Breast epithelium (tissue), 3 donors: ENCODE measurements around the gene NRXN3.

Experiments
- CTCF ChIP-seq, 3 donors: fragments of 450-650 bp; IDR thresholded peaks; one replicate each; pipeline ENCODE4 v1.5.1; 2016 to 2017; ENCODE audit warnings: antibody characterized with exemption in 3 of 3, mild to moderate bottlenecking in 3 of 3, moderate library complexity in 3 of 3
- POLR2A ChIP-seq: fragments of 450-650 bp; IDR thresholded peaks from one replicate; pipeline ENCODE4 v1.6.1; 2016; ENCODE audit warnings: antibody characterized with exemption, mild to moderate bottlenecking, moderate library complexity
- POLR2AphosphoS5 ChIP-seq, 3 donors: sonication (generic); formaldehyde crosslinking; IDR thresholded peaks; one replicate each; pipeline ENCODE4 v1.6.1; 2017; ENCODE audit warnings: antibody characterized with exemption in 3 of 3

GRCh38 chr14:78947681-78948080, 777.5 kb downstream of the NRXN3 start:
- TF ChIP-seq POLR2A, result no peak
- no peak for TF ChIP-seq CTCF (IDR thresholded peaks at IDR 0.05)
- no peak for TF ChIP-seq POLR2AphosphoS5 (IDR thresholded peaks at IDR 0.05)
